Measurements from ENCODE around the gene KCNQ1.

KCNQ1 gene

DNA sequence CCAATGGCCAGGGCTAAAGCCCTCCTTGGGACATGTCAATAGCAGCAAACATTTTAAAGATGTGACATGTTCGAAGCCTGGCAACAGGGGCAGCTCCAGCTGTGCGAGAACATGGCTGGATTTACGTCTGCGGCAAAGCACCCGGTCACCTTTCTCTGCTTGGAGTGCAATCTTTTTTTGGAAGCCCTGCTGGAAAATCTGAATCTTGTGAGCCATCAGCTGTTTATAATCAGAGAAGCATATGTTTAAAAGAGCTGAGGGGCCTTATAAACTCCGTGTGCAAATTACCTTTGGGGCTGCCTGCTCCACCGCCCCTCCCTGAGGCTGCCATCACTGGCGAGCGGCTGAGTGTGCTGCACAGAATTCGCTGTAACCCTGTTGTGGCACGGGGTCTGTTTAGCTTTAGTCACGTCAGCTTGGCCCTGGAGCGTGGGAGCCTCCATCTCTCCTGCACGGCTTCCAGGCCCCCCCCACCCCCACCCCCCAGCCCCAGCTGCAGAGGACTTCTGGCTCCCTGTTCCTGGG is 264.0 kb downstream of the KCNQ1 start:
- no peak for DNase-seq

DNA sequence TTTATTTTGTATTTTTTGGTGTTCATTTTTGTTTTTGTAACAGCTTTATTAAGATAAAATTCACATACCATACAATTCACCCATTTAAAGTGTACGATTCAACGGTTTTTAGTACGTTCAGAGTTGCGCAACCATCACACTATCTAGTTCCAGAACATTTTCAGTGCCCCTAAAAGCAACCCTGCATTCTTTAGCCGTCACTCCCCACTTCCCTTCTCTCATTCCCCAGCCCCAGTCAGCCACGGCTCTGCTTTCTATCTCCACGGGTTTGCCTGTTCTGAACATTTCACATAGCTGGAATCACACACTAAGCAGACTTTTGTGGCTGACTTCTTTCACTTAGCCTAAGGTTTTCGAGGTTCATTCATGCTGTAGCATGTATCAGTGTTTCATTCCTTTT is 264.6 kb downstream of the KCNQ1 start:
- DNase-seq: no peak

DNA sequence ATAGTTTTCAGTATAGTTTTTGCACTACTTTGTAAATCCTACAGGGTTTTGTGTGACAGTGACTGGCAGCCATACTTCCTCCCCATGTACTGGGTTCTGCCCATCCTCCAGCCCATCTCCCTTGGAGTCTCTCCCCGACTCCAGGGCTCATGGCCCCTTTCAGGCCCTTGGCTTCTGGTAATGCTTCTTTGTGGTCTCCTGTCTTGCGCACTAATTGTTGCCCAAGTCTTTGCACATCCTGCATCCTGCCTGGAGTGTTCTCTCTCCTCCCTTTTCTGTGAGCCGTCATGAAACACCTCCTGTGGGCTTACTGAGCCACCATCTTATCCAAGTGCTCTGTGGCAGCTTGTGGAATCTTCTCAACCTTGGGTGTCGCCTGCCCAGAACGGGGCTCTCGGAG is 266.4 kb downstream of the KCNQ1 start:
- DNase-seq: no peak

DNA sequence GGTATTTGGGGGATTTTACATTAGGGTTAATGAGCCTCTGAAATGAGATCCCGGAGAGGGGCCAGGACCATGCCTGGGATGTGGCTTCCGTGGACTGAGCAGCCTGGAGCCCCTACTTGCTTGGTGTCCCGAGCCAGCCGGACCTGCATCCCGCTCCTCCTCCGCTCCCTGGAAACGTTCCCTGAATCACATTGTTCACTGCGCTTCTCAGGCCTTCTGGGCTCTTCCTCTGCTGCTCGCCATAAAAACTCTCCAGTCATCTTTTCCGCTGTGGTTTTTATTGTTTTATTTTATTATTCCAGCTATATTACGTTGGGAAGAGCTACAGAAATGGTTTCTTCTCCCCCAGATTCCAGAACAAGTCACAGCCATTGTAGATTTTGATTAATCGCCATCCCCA is 268.3 kb downstream of the KCNQ1 start:
- DNase-seq: no peak

DNA sequence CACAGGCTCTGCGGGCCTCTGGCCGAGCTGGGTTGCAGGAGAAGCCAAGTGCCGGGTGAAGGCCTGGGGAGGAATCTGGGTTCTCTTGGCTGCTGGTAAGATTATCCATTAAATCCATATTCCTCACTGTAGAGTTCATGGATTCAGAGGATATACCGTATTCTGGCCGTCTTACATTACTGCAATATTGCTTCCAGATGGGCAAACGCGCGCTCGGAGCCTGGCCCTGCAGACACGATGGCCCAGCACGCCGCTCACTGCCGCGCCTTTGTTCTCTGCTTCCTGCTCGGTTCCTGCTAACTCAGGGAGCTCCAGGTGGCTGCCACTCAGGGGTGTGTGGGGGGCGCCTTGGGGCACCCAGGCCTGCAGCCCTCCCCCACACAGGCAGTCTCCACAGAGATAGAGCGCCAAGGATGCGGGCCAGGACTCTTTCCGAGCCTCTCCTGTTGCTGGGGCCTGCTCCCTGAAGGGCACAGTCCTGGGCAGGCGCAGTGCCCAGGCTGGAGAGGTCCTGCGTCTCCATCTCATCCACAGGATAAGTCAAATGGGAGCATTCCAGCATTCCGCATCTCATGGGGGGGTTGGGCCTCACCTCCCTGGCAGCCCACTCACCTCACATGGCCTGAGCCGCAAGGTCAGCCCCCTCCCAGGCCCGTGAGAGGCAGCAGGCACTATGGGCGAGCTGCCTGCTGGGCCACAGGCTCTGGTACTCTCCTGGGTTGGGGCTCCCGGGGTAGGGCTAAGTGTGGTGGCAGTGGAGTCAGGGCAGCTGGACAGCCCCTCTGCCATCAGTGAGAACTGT is 269.1 kb downstream of the KCNQ1 start:
- no peak for DNase-seq

DNA sequence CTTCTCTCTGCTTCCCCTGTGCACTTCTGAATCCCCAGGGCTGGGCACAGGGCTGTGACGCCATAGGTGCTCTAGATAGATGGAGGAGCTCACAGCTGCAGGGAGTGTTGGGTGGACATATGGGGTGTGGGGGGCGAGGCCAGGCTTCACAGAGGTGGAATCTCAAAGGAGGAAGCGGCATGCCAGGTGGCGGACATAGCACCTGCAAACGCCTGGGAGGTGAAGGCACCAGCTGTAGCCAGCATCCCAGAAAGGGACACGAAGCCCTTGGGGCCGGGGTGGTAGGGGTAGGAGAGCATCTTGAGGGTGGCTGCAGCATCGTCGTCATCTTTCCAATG is 269.6 kb downstream of the KCNQ1 start:
- no peak for DNase-seq

DNA sequence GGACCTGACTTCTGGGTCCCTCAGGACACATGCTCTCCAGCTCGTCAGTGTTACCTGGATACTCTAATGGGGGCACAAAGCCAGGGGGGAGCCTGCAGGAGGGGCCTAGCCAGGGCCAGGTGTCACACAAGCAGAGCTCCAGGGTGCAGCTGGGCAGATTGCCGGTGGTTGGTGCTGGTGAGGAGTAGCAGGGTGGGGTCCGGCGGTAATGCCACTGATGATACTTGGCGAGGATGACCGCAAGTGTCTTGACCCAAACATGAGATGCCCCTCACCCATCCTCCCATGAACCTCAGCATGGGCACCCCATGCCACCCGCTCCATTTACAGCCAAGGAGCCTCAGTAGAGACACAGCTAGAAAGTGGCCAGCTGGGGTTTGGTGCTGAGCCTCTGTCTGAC is 270.1 kb downstream of the KCNQ1 start:
- no peak for DNase-seq

DNA sequence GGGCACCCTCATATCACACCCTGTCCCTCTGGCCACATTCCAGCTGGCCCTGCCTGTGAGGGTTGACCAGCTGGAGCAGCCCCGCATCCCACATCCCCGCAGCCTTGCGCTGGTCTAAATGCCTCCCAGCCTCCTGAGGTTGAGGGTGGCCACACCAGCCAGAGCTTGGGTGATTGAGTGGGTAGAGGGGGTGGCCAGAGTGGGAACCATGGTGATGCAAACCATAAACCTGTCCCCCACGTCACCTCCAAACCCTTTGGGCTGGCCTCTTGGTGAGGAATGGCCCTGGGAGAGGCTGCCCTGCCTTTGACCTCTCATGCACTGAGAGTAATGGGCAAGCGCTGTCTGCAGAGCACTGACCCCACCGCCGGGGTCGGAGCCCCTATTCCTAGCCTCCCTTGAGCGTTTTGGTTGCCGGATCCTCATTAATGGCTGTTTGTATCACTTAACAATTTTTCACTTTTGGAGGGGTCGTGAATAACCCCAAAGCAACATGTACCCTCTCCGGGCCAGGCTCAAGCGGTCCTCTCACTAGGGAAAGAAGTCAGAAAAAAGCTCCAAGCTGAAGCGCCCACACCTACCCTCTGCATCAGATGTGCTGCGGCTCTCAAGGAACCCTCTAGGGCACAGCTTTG is 271.0 kb downstream of the KCNQ1 start:
- no peak for DNase-seq

DNA sequence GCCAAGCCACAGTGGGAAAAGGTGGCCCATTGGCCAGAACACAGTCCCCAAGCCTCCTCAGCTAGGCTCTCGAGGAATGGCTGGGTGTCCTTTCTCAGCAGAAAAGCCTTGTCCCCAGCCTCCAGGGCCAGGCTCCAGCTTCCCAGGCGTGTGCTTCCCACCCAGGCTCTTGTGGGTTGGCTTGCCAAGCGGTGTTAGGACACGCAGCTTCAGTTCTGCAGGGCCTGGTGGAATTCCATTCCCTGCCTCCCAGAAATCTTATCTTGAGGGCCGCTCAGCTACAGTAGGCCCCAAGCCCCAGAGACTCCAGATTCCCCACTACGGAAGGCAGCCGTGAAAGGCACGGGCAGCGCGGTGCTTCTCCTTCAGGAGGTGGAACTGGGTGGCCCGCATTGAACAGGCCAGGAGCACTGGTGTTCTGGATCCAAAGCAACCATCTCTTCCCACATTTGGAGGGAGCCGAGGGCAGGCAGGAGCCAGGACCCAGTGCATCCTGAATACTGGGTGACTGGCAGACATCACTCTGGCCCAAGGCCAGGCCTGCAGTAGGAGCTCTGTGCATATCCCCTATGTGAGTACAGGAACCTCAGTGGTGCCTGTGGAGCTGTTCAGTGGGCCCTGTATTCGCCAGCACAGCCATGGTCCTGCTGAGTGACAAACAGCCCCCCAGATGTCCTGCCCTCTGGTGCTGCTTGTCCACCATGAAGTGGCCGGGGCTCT is 271.7 kb downstream of the KCNQ1 start:
- DNase-seq: no peak

DNA sequence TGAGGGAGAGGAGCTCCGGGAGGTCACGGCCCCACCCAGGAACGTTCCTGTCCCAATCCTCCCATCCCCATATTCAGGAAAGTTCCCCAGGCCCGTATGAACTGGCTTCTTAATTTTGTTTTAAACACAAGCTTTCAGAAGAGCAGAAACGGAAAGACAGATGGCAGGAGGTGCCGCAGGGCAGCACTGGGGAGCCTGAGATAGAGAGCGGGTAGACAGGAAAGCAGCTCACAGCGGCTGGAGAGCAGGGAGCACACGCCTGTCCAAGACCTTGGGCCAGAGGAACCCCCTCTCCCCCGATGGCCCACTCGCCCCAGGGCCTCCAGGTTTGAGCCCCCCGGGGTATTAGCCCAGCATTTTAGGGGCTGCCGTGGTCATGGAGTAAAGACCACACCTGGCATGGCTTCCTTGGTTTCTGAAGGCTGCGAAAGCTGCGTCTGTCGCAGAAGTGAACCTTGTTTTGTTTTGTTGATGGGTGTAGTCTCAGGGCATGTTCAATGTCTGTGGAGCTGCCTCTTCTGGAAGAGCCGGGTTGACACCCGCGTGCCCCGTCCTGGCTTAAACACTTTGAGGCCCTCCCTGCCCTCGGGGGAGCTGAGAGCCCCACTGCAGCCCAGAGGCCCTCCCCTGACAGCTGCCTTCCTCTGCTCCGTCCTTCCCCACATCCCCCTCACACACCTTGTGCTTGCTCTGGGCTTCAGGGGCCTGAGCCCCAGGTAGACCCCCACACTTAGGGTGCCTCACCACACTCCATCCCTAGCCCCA is 272.9 kb downstream of the KCNQ1 start:
- DNase-seq: no peak

DNA sequence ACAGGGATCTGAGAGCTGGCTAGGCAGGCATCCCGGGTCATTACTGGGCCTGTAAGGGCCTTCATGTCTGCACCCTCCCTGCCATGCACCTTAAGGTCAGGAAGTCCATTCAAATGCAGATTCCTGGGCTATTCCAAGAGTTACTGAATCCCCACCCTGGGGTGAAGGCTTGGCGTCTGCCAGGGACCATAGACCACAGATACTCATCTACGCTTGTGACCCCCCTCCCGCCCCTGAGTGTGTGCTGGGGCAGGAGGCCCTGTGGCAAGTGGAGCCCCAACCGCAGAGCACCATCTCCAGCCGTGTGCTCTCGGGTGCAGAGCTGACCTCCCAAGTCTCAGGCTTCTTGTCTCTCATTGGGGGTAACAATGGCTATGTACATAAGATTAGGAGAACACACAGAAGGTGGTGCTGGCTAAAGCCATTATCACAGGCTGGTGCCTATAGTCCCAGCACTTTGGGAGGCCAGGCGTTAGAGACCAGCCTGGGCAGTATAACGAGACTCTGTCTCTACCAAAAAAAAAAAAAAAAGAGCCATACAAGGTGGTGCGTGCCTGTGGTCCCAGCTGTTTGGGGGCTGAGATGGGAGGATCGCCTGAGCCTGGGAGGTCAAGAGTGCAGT is 274.1 kb downstream of the KCNQ1 start:
- DNase-seq: no peak

DNA sequence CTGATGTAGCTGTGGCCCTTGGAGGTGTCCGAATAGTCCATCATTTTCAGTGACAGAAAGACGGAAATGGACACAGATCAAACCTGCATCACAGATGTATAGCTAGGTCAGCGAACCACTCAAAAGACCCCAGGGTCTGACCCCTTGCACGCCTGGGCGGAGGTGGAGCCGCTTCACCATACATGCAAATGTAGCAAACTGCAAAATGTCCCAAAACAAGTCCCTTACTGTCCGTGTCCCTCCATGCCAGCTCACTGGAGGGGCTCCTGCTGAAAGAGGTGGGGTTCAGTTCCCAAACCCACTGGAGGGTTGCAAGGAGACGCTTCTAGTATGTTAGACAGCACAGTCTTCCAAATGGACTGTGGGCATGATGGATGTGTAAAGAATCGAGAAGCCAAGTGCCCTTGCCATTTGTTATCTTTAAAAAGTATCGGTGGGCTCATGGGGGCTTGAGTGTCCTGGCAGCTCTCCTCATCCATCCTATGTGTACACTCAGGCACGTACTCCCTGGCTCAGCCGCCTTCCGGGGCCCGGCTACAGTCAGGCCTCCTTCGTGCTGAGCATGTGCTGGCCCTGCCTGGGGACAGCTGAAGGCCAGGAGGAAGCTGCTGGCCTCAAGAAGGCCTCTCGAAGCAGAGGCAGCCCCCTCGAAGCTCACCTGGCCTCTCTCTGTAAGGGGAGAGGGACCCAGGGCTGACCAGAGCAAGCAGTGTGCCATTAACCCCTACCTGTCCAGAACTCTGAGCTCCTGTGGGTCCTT is 275.2 kb downstream of the KCNQ1 start:
- DNase-seq: no peak

DNA sequence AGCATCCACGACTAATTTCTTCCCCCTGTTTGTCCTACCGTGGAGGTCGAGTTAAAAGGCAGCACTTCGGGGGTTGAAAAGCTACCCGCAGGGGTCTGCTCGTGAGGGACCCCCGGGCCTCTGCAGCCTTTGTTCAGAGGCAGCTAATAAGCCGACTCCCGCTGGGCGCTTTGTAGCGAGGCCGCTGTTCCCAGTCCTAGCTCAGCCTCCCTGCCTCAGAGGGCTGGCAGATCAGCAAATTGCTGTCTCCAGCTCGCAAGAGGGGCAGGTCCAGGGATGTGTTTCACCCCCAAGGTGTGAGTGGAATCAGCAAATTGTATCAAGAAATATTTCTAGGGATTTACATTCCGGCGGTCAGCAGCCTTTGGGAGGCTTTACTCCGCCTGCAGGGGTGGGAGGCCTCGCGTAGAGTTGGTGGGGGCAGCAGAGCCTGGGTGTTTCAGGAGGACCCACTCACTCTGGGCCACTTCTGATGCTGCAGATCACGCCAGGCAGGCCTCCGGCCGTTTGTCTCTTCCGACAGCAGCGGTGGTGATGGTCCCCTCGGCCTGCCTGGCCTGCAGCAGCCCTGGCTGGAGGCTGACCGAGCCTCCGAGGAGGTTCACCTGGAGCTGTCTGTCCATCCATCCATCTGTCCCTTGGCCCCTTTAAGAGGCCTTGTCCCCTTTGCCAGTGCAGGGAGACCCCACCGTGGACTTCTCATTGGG is 276.6 kb downstream of the KCNQ1 start:
- DNase-seq: no peak

DNA sequence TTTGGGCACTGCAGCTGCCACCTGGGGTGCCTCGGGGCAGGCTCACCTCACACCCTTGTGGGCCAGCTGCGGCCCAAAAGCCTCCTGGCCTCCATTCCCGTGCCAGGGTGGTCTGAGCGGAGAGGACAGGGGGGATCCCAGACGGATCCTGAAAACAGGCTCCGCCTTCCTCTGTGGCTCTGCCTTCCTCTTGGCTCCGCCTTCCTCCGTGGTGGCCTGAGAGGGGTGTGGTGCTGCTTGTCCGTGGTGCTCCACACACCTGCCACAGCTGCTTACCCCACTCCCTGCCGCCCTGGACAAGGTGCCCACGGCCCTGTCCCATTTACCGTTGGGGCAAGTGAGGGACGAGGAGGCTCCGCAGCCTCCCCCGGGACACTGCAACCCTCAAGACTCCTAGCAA is 278.1 kb downstream of the KCNQ1 start:
- no peak for DNase-seq

DNA sequence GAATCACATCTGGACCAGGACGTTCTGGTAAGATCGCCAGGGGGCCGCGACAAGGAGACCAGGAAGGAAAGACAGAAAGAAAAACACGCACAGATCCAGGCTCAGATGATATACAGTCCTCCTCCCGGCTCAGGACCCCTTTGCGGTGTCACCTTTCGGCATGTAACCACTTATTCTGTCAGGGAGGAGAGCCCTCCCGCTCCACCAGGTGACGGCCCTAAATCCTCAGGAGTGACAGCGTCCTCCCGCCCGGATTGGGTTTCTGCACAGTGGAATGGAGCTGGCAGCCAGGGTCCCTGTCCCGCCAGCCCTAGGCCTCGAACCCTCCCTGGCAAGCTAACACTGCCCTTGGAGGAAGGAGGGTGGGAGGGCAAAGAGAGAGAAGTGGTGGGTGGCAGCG is 279.3 kb downstream of the KCNQ1 start:
- no peak for DNase-seq

DNA sequence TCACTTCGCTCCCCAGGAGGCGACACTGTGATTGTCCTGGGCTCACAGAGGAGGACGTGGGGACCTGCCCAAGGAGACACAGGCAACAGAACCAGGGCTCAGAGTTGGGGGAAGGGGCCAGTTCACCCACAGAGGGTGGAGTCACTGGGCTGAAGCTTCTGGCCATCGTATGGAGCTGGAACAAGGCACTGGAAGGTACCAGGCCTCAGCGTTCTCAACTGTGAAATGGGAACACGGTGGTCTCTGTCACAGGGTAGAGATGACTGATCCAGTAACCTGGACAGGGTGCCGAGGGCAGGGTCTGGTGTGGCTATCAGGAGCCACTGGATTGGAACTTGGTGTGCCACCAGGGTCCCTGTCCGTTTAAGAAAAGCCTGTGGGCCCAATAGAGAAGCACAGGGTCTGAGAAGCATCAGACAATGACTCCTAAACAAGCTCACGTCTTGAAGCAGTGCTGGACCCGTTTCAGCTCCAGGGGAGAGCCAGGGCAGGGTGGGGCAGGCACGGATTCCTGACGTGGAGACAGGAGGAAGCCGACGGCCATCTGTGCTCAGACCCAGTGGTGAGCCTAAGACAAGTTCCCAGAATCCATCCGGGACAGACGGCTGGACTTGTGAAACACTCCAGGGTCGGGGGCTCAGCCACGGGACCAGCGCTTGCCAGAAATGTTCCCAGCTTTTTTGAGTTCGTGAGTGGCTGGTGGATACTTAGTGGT is 280.0 kb downstream of the KCNQ1 start:
- DNase-seq: no peak

DNA sequence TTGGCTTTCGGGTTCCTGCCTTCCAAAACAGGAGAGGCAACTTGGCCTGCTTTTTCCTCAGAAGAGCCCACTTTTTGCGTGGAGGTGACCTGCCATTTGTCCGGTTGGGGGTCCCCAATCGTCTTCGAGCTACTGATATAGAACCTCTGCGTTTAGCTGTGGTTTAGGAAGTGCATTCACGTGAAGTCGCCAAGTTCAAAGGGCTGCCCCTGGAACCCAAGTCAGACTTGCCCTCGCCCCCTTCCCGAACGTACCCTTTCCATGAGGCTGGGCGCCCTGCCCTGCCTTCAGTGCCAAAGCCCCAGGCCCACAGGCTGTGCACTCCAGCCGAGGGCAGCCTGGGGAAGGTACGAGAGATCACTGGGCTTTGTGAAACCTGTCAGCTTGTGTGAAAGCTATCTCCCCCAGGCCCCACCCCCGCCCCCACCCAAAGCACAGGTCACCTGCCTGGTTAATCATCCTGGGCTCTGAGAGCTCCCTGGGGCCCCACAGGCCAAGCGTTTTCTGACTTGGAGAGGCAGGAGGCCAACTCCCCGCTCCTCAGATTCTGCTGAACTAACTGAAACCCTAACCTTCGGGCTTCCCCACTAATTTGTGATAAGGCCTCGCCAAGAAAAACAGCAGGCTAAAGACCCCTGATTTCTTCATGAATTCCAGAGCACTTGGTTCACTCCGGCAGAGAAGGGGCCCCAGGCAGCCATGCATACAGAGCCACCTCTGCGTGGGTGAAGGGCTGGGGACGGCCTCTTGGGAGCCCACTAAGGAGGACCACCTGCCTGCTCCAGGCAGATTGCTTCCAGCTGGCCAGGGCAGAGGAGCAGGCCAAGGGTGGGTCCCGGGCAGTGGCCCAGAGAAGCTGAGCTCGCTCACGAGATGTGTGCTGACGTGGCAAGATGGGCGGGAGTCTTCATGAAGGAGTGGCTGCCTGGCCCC is 280.8 kb downstream of the KCNQ1 start:
- DNase-seq: no peak

DNA sequence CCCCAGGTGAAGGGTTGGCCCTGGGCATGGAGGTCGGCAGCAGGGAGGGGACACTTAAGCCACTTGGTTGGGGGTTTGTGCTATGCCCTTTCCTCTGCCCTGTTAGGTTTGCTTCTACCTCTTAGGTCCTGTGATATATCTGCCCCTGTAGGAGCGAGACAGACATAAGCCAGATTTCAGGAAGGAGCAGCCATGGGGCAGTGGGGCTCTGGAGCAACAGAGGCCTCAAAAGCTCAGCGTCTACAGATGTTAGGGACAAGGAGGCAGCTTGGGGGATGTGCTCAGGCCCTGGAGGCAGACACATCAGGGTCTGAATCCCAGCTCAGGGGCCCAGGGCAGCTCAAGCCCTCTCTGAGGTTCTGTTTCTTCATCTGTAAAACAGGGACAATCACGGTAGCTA is 282.2 kb downstream of the KCNQ1 start:
- no peak for DNase-seq

DNA sequence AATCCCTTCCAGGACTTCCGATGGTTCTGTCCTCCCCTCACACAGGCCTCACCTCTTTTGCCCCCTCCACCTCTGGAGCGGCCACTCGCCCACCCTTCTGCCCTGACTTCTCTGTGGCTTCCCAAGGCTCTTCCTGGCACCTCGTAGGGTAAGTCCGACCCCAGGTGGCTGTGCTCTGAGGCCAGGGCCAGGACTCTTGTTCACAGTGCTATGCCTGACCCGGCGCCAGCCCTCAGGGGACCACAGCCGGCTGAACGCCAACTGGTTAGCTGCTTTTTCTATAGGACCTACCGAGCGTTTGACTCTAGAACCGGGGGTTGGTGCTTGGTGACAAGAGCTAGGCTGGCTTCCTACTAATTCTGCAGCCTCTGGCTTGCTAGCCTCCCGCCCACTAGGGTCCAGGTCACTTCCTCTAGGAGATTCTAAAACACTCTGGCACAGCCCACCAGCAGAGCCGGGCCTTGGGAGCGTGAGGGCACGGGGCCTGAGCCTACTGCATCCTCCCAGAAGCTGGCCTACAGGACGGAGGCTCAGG is 283.4 kb downstream of the KCNQ1 start:
- no peak for DNase-seq

Data from NCI-H187 (cell line).